IMR-90 (cell line): ENCODE measurements around the gene NEUROD2. TPM values are rescaled to one million over a fixed set of nuclear protein-coding genes. Genes with fewer than 3 reads are reported as not detected.

ENCODE experiments used
- ATAC-seq: fragments of 200-7000 bp; cut with Tn5 transposase; 2 replicates; pipeline ENCODE4 v1.9.1; 2020; ENCODE audit warnings: low read depth, mild to moderate bottlenecking, moderate library complexity
- BruUV-seq: library from RNA; stranded (reverse); fragments of 400-500 nt; replicated peaks from 2 replicates; lab custom pipeline; 2021; lab: Mats Ljungman, UMichigan
- CTCF ChIA-PET: fragments of 300-600 bp; formaldehyde crosslinking; extraction: SDS; loops from one replicate; lab custom pipeline; 2021; ENCODE audit warnings: antibody characterized with exemption; lab: Yijun Ruan, JAX
- POLR2A ChIA-PET: fragments of 300-600 bp; sonication (Branson Sonifier 250); formaldehyde crosslinking; loops from one replicate; lab custom pipeline; 2022; ENCODE audit warnings: antibody characterized with exemption; ENCODE audit not compliant: unreplicated experiment; lab: Charles Lee
- DNase-seq: peaks from one replicate; pipeline ENCODE4 v3.0.0; 2013
- H2AFZ ChIP-seq: replicated peaks from 2 replicates; pipeline ENCODE3; 2013; ENCODE audit warnings: low read length, mild to moderate bottlenecking; ENCODE audit not compliant: poor library complexity
- H2AK5ac ChIP-seq: 2 replicates; pipeline ENCODE4 v1.6.1; 2013; ENCODE audit warnings: low read depth, low read length, inconsistent platforms
- H2AK9ac ChIP-seq: replicated peaks from 2 replicates; pipeline ENCODE3; 2013; ENCODE audit warnings: mild to moderate bottlenecking, low read depth, low read length, moderate library complexity; ENCODE audit not compliant: poor library complexity
- H2BK120ac ChIP-seq: 2 replicates; pipeline ENCODE4 v1.6.1; 2013; ENCODE audit warnings: low read depth, low read length, inconsistent platforms
- H2BK15ac ChIP-seq: 3 replicates; pipeline ENCODE4 v1.6.1; 2013; ENCODE audit warnings: low read depth, low read length, inconsistent platforms
- H2BK20ac ChIP-seq: 2 replicates; pipeline ENCODE4 v1.6.1; 2013; ENCODE audit warnings: low read depth, mild to moderate bottlenecking, inconsistent platforms, low read length, moderate library complexity
- H2BK5ac ChIP-seq: 2 replicates; pipeline ENCODE4 v1.6.1; 2013; ENCODE audit warnings: mild to moderate bottlenecking, low read depth, low read length, inconsistent platforms; ENCODE audit not compliant: poor library complexity, severe bottlenecking
- H3K14ac ChIP-seq: replicated peaks from 2 replicates; pipeline ENCODE4 v1.6.1; 2013; ENCODE audit warnings: low read depth, low read length, inconsistent platforms
- H3K18ac ChIP-seq: 2 replicates; pipeline ENCODE4 v1.6.1; 2013; ENCODE audit warnings: low read depth, low read length, control low read depth
- H3K23ac ChIP-seq: 2 replicates; pipeline ENCODE4 v1.6.1; 2013; ENCODE audit warnings: low read depth, low read length, inconsistent platforms
- H3K27ac ChIP-seq: 2 replicates; pipeline ENCODE4 v1.5.1; 2013; ENCODE audit warnings: mild to moderate bottlenecking, control low read depth, low read length; ENCODE audit not compliant: insufficient read depth
- H3K27me3 ChIP-seq: 2 replicates; pipeline ENCODE4 v1.6.1; 2013; ENCODE audit warnings: low read length; ENCODE audit not compliant: control insufficient read depth, insufficient read depth
- H3K36me3 ChIP-seq: 2 replicates; pipeline ENCODE4 v1.6.1; 2013; ENCODE audit warnings: low read length, mixed read lengths; ENCODE audit not compliant: control insufficient read depth, insufficient read depth
- H3K4ac ChIP-seq: 2 replicates; pipeline ENCODE4 v1.6.1; 2013; ENCODE audit warnings: low read depth, low read length, inconsistent platforms
- H3K4me1 ChIP-seq: 2 replicates; pipeline ENCODE4 v1.6.1; 2013; ENCODE audit warnings: low read length, mixed read lengths; ENCODE audit not compliant: control insufficient read depth, insufficient read depth
- H3K4me2 ChIP-seq: 2 replicates; pipeline ENCODE4 v1.6.1; 2013; ENCODE audit warnings: low read depth, mild to moderate bottlenecking, control low read depth, low read length, moderate library complexity
- H3K4me3 ChIP-seq: 2 replicates; pipeline ENCODE4 v1.5.1; 2013; ENCODE audit warnings: low read depth, mild to moderate bottlenecking, control low read depth, low read length, moderate library complexity; ENCODE audit not compliant: insufficient read depth
- H3K56ac ChIP-seq: 2 replicates; pipeline ENCODE4 v1.6.1; 2013; ENCODE audit warnings: low read length, inconsistent platforms; ENCODE audit not compliant: insufficient read depth; ENCODE audit errors: extremely low read depth
- H3K79me1 ChIP-seq, 2 experiments: 2 replicates each; pipeline ENCODE4 v1.6.1; 2013; ENCODE audit warnings: low read length in 2 of 2, inconsistent platforms in 1 of 2, low read depth in 1 of 2
- H3K9ac ChIP-seq: 2 replicates; pipeline ENCODE4 v1.6.1; 2013; ENCODE audit warnings: low read depth, low read length, control low read depth
- H3K9me1 ChIP-seq: 2 replicates; pipeline ENCODE4 v1.6.1; 2013; ENCODE audit warnings: low read length, inconsistent platforms; ENCODE audit not compliant: insufficient read depth
- H3K9me3 ChIP-seq: 2 replicates; pipeline ENCODE4 v1.6.1; 2013; ENCODE audit warnings: low read length; ENCODE audit not compliant: control insufficient read depth, insufficient read depth
- H4K20me1 ChIP-seq: 2 replicates; pipeline ENCODE4 v1.6.1; 2013; ENCODE audit warnings: low read length, inconsistent platforms; ENCODE audit not compliant: insufficient read depth
- H4K5ac ChIP-seq: 2 replicates; pipeline ENCODE4 v1.6.1; 2013; ENCODE audit warnings: mild to moderate bottlenecking, low read depth, low read length, control low read depth
- H4K8ac ChIP-seq, 2 experiments: 2 replicates each; pipeline ENCODE4 v1.6.1; 2013; ENCODE audit warnings: low read depth in 2 of 2, low read length in 2 of 2, control low read depth in 1 of 2, inconsistent platforms in 1 of 2
- H4K91ac ChIP-seq: 2 replicates; pipeline ENCODE4 v1.6.1; 2013; ENCODE audit warnings: low read depth, low read length, inconsistent platforms; ENCODE audit not compliant: insufficient read depth
- BHLHE40 ChIP-seq: fragments of 150-350 bp; IDR thresholded peaks from 2 replicates; pipeline ENCODE4 v1.6.1; 2016; ENCODE audit warnings: mild to moderate bottlenecking, low read depth, low read length
- CEBPB ChIP-seq: IDR thresholded peaks from 2 replicates; pipeline ENCODE4 v1.6.1; 2012; ENCODE audit warnings: low read depth, low read length, improper control_type of control experiment
- CHD1 ChIP-seq: IDR thresholded peaks from 2 replicates; pipeline ENCODE4 v1.6.1; 2012; ENCODE audit warnings: low read depth, low read length, improper control_type of control experiment
- CTCF ChIP-seq: conservative IDR thresholded peaks from 2 replicates; pipeline ENCODE4 v1.5.1; 2012; ENCODE audit warnings: mild to moderate bottlenecking, low read depth, low read length, improper control_type of control experiment
- FOS ChIP-seq: fragments of 150-350 bp; IDR thresholded peaks from 2 replicates; pipeline ENCODE4 v1.6.1; 2016; ENCODE audit warnings: low read depth, low read length
- MAFK ChIP-seq: IDR thresholded peaks from 2 replicates; pipeline ENCODE4 v1.6.1; 2012; ENCODE audit warnings: low read depth, low read length, improper control_type of control experiment
- MAZ ChIP-seq: IDR thresholded peaks from 2 replicates; pipeline ENCODE4 v1.6.1; 2012; ENCODE audit warnings: low read depth, mild to moderate bottlenecking, low read length, improper control_type of control experiment, moderate library complexity, borderline replicate concordance
- NFE2L2 ChIP-seq: fragments of 150-350 bp; IDR thresholded peaks from 2 replicates; pipeline ENCODE4 v1.6.1; 2016; ENCODE audit warnings: low read depth, mild to moderate bottlenecking, low read length
- POLR2A ChIP-seq: IDR thresholded peaks from 2 replicates; pipeline ENCODE4 v1.6.1; 2012; ENCODE audit warnings: mild to moderate bottlenecking, low read depth, low read length
- RAD21 ChIP-seq: IDR thresholded peaks from 2 replicates; pipeline ENCODE4 v1.6.1; 2012; ENCODE audit warnings: low read length, improper control_type of control experiment
- RCOR1 ChIP-seq: IDR thresholded peaks from 2 replicates; pipeline ENCODE4 v1.6.1; 2012; ENCODE audit warnings: mild to moderate bottlenecking, low read length, improper control_type of control experiment; ENCODE audit not compliant: insufficient replicate concordance
- RFX5 ChIP-seq: IDR thresholded peaks from 2 replicates; pipeline ENCODE4 v1.8.0; 2012; ENCODE audit warnings: low read depth, mild to moderate bottlenecking, low read length, moderate library complexity
- SMC3 ChIP-seq: fragments of 150-350 bp; IDR thresholded peaks from 2 replicates; pipeline ENCODE4 v1.6.1; 2016; ENCODE audit warnings: low read depth, mild to moderate bottlenecking, antibody characterized with exemption, low read length, moderate library complexity
- USF2 ChIP-seq: fragments of 150-350 bp; IDR thresholded peaks from 2 replicates; pipeline ENCODE4 v1.6.1; 2017; ENCODE audit warnings: mild to moderate bottlenecking, antibody characterized with exemption, low read length, low read depth
- whole genome bisulfite sequencing, 2 experiments: methylation state at CpG; one replicate each; pipeline versions ENCODE4 v1.1.5 to v1.1.7; 2013; ENCODE audit warnings: missing lambda C conversion rate in 2 of 2; ENCODE audit not compliant: insufficient read length in 1 of 2; ENCODE audit errors: extremely low coverage in 2 of 2; 5-methylcytosine and 5-hydroxymethylcytosine counted together
- dilution Hi-C: fragments of 300-500 bp; cut with HindIII; formaldehyde crosslinking; loops from one replicate; pipeline ENCODE4 v1.14.3; 2018; ENCODE audit warnings: low sequenced_read_pairs; ENCODE audit not compliant: unreplicated experiment
- in situ Hi-C: fragments of 300-500 bp; cut with MboI; formaldehyde crosslinking; loops from 3 replicates; pipeline ENCODE4 v1.14.3; 2019; ENCODE audit warnings: low sequenced_read_pairs, inconsistent platforms, mixed read lengths
- intact Hi-C: fragments of 100-400 bp; cut with micrococcal nuclease; formaldehyde crosslinking; loops from 2 replicates; pipeline ENCODE4 v1.10.0; 2022
- polyA plus RNA-seq, 3 experiments: library from polyadenylated mRNA; depleted of rRNA; stranded (reverse); fragments of >200 nt; gene quantifications; 2 replicates each; pipeline ENCODE4 v1.2.3, GENCODE V29; 2012; ENCODE audit warnings: low replicate concordance in 1 of 3
- total RNA-seq: library from RNA; depleted of rRNA; stranded (reverse); fragments of >200 nt; gene quantifications from 2 replicates; pipeline ENCODE4 v1.2.3, GENCODE V29; 2012
- TF ChIP-seq, protein P1 (sequence below): fragments of 150-350 bp; IDR thresholded peaks from 2 replicates; pipeline ENCODE4 v1.6.1; 2016; ENCODE audit warnings: low read depth, mild to moderate bottlenecking, low read length, moderate library complexity, borderline replicate concordance

NEUROD2 gene
- total and polyA plus RNA-seq, 2 of the 4 experiments (the other 2 are of a cell fraction) = not detected

- Histone ChIP-seq H3K9ac (no peak overlapping the region), H4K91ac (no peak overlapping the region), H2BK20ac (no peak overlapping the region), H3K4ac (no peak overlapping the region), H3K4me1 (no peaks in the 10 kb centered on the region), H4K20me1 (peaks cover 21% of the 10 kb centered on the region), H3K79me1 (peaks cover 12 to 24% of the 10 kb centered on the region in 2 experiments), H3K36me3 (peaks cover 22% of the 10 kb centered on the region), H2AK5ac (no peak overlapping the region), H3K18ac (no peak overlapping the region), H3K9me1 (no peaks in the 10 kb centered on the region; the same call in 1 of the 2 replicates), H2AK9ac (no peak overlapping the region), H3K4me2 (no peak overlapping the region), H4K5ac (no peak overlapping the region), H4K8ac (no peak overlapping the region), H3K14ac (no peak overlapping the region), H2AFZ (no peak overlapping the region), H3K4me3 (no peak overlapping the region), H3K9me3 (no peaks in the 10 kb centered on the region), H3K27ac (no peak overlapping the region), H3K56ac (no peak overlapping the region), H2BK15ac (no peak overlapping the region), H2BK5ac (no peak overlapping the region), H2BK120ac (no peak overlapping the region), H3K27me3 (no peaks in the 10 kb centered on the region), H3K23ac (no peak overlapping the region)
- no TSS peak for BruUV-seq
- DNase-seq (no peak), ATAC-seq (no peak)
- CTCF ChIA-PET = interaction anchor here (1.0 to 1.8 kb wide), 2 partner anchors 11 to 239 kb away, joined by 3 to 7 read pairs; no protein-coding TSS in a partner anchor
- intact Hi-C loops = no loop called here
- TF ChIP-seq NFE2L2 (no peak), MAFK (no peak), RCOR1 (no peak), CTCF (no peak), USF2 (no peak), SMC3 (no peak), CEBPB (no peak), BHLHE40 (no peak), RFX5 (no peak), POLR2A (no peak), RAD21 (no peak), MAZ (no peak), CHD1 (no peak), FOS (no peak)
- TF ChIP-seq, protein P1, sequence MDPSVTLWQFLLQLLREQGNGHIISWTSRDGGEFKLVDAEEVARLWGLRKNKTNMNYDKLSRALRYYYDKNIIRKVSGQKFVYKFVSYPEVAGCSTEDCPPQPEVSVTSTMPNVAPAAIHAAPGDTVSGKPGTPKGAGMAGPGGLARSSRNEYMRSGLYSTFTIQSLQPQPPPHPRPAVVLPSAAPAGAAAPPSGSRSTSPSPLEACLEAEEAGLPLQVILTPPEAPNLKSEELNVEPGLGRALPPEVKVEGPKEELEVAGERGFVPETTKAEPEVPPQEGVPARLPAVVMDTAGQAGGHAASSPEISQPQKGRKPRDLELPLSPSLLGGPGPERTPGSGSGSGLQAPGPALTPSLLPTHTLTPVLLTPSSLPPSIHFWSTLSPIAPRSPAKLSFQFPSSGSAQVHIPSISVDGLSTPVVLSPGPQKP = no peak
- WGBS, 2 experiments = no CpG with 5 or more reads among the region's 2 CpGs
- in situ Hi-C loops = no loop called here
- POLR2A ChIA-PET = no interaction called here
- dilution Hi-C loops = no loop called here
Measured at GRCh38 chr17:39655105-39655504, 47.4 kb upstream of the NEUROD2 start.
